HG02981 (cell line): ENCODE results near the gene HIVEP3.
"Not testable (repeated sequence)": the region's sequence is repeated elsewhere in the genome, so short reads cannot be mapped to it uniquely, and the experiment has no call there.

Experiments
- ATAC-seq: cut with Tn5 transposase; IDR thresholded peaks from one replicate; pipeline ENCODE4 v1.9.1; 2021; ENCODE audit warnings: mild to moderate bottlenecking, moderate library complexity; ENCODE audit not compliant: unreplicated experiment

HIVEP3 gene

GRCh38 chr1:41918450-41919043, at the start of gene HIVEP3:
HIVEP3 (minus strand) TSS chr1:41918922.
- ATAC-seq = no peak

GRCh38 chr1:41964400-41964799, 45.7 kb upstream of the HIVEP3 start:
- no peak for ATAC-seq

- no peak for ATAC-seq
These were observed 44.9 kb upstream of the HIVEP3 start for GRCh38 chr1:41963636-41964035.

- ATAC-seq = no peak
These were observed 39.4 kb upstream of the HIVEP3 start for GRCh38 chr1:41958015-41958673.

GRCh38 chr1:41957568-41957967, 38.8 kb upstream of the HIVEP3 start:
- no peak for ATAC-seq

GRCh38 chr1:41955461-41956159, 36.9 kb upstream of the HIVEP3 start:
- ATAC-seq = peak; percentile 83

GRCh38 chr1:41954533-41954944, 35.8 kb upstream of the HIVEP3 start:
- ATAC-seq = no peak

- ATAC-seq = no peak
These were observed 34.6 kb upstream of the HIVEP3 start for GRCh38 chr1:41953291-41953690.

GRCh38 chr1:41952208-41952607, 33.5 kb upstream of the HIVEP3 start:
- ATAC-seq = no peak

- not testable (repeated sequence) for ATAC-seq
These were observed 32.8 kb upstream of the HIVEP3 start for GRCh38 chr1:41951492-41951891.

GRCh38 chr1:41950820-41951219, 32.1 kb upstream of the HIVEP3 start:
- no peak for ATAC-seq

- ATAC-seq = not testable (repeated sequence)
These were observed 27.2 kb upstream of the HIVEP3 start for GRCh38 chr1:41945946-41946345.

- ATAC-seq = no peak
These were observed 25.0 kb upstream of the HIVEP3 start for GRCh38 chr1:41943717-41944116.

- no peak for ATAC-seq
These were observed 23.6 kb upstream of the HIVEP3 start for GRCh38 chr1:41942278-41942677.

- no peak for ATAC-seq
These were observed 22.7 kb upstream of the HIVEP3 start for GRCh38 chr1:41941381-41941780.

GRCh38 chr1:41939194-41939593, 20.5 kb upstream of the HIVEP3 start:
- no peak for ATAC-seq

- ATAC-seq = no peak
These were observed 17.4 kb upstream of the HIVEP3 start for GRCh38 chr1:41936107-41936506.

- ATAC-seq = no peak
These were observed 16.5 kb upstream of the HIVEP3 start for GRCh38 chr1:41935226-41935625.

- no peak for ATAC-seq
These were observed 14.4 kb upstream of the HIVEP3 start for GRCh38 chr1:41933106-41933505.

- ATAC-seq = no peak
These were observed 12.9 kb upstream of the HIVEP3 start for GRCh38 chr1:41931578-41931977.

GRCh38 chr1:41927118-41927517, 8.4 kb upstream of the HIVEP3 start:
- no peak for ATAC-seq

GRCh38 chr1:41925712-41926111, 7.0 kb upstream of the HIVEP3 start:
- no peak for ATAC-seq
